Ammon's horn (tissue), 1 donor: ENCODE data around the gene TIMP1.

Experiments
- DNase-seq: peaks from one replicate; pipeline ENCODE4 v3.0.0-alpha.2; 2016; ENCODE audit warnings: low spot score

Gene TIMP1

GRCh38 chrX:47634871-47635575 lies 52.8 kb downstream of the TIMP1 start:
- DNase-seq = no peak
